GM20000 (cell line): ENCODE results near the gene TLK1.

Source experiments
- DNase-seq: peaks from one replicate; pipeline ENCODE4 v3.0.0; 2012; ENCODE audit warnings: low spot score
- CTCF ChIP-seq: IDR thresholded peaks from 2 replicates; pipeline ENCODE4 v1.5.1; 2012; ENCODE audit warnings: mild to moderate bottlenecking, control low read depth; ENCODE audit errors: extremely low read depth, missing control alignments

The TLK1 gene

GRCh38 chr2:171004363-171004762, 156.3 kb downstream of the TLK1 start:
- no peak for DNase-seq
- no peak for TF ChIP-seq CTCF

- DNase-seq = no peak
- TF ChIP-seq CTCF = no peak
These were observed 161.0 kb downstream of the TLK1 start for GRCh38 chr2:170999654-171000053.

GRCh38 chr2:170997893-170998597, 162.6 kb downstream of the TLK1 start:
- DNase-seq = no peak

GRCh38 chr2:170996316-170996715, 164.4 kb downstream of the TLK1 start:
- TF ChIP-seq CTCF = no peak
- DNase-seq = no peak

More at GRCh38 chr2:170997893-170998597, 162.6 kb downstream of the TLK1 start:
- no peak for TF ChIP-seq CTCF

- DNase-seq = no peak
These were observed 169.1 kb downstream of the TLK1 start for GRCh38 chr2:170991398-170992182.

GRCh38 chr2:170986566-170987258, 174.0 kb downstream of the TLK1 start:
- TF ChIP-seq CTCF = no peak
- DNase-seq = no peak

More at GRCh38 chr2:170991398-170992182, 169.1 kb downstream of the TLK1 start:
- TF ChIP-seq CTCF = no peak

GRCh38 chr2:170985407-170985806, 175.3 kb downstream of the TLK1 start:
- DNase-seq = no peak
- TF ChIP-seq CTCF = no peak
